Measurements from ENCODE around the gene ACSM6. TPM values are rescaled to one million over a fixed set of nuclear protein-coding genes. Genes with fewer than 3 reads are reported as not detected.
"Not testable (repeated sequence)": the region's sequence is repeated elsewhere in the genome, so short reads cannot be mapped to it uniquely, and the experiment has no call there.

ACSM6 gene
- total RNA-seq, 1 experiment from 2014 or later, result not detected

DNA sequence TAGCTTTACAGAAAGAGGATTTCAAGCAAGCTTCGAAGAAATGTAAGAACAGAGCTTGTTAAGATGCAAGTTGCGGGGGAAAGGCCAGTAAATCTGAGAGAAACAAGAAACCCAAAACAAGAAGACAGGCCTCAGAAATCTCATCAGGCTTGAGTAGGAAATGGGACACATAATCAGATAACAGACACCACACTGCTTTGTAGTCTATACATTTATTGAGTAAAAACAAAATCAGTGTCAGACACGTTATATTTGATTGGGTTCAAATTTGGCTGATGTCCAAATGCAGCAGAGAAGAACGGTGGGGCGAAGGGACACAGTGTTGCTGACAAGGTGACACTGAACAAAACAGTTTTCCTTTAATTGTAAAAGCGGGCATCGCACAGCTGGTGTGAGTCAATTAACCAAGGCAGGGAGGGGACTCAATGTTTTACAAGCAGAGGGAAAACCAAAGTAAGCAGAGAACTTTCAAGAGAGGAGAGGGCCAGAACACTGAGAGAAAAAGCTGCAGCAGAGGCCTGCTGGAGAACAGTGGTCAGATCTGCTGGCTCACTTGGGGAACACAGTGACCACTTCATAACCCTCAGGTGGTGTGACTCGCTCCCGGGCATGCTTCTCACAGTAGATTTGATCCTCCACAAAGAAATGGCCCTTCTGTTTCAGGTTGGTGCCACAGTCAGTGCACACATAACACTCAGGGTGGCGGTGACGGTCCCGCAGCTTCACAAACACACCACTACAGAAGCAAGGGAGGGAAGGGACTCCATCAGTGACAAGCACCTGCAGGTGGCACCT, 43.5 kb downstream of the ACSM6 start:
- H3K4me3 Mint-ChIP-seq, result no peak overlapping the region
- ChIA-PET CTCF (interaction anchor here (0.8 to 1.2 kb wide), 3 partner anchors 9 to 137 kb away, joined by 3 to 5 read pairs (median 3); no protein-coding TSS in a partner anchor), POLR2A (no interaction called here)
- DNase-seq (ENCODE audit: low spot score) (no peak), ATAC-seq (no peak)
- H3K27me3 Mint-ChIP-seq (ENCODE audit: low read depth), result no peaks in the 10 kb centered on the region
- peaks cover 33% of the 10 kb centered on the region for H3K4me1 Mint-ChIP-seq
- peaks cover 73% of the 10 kb centered on the region for H3K36me3 Mint-ChIP-seq
- peak overlapping the region; percentile 93 for H3K27ac Mint-ChIP-seq
- TF ChIP-seq ZNF396 (CRISPR knock-in tag; IDR thresholded peaks at IDR 0.05; ENCODE audit: borderline replicate concordance) (no peak), TEAD1 (CRISPR knock-in tag; IDR thresholded peaks at IDR 0.05) (no peak), JUN (CRISPR knock-in tag; IDR thresholded peaks at IDR 0.05) (no peak), RELA (CRISPR knock-in tag; IDR thresholded peaks at IDR 0.05; ENCODE audit: borderline replicate concordance) (no peak), ESRRA (CRISPR knock-in tag; IDR thresholded peaks at IDR 0.05; ENCODE audit: borderline replicate concordance) (no peak), NFE2L1 (CRISPR knock-in tag; IDR thresholded peaks at IDR 0.05) (no peak), NR1H2 (CRISPR knock-in tag; IDR thresholded peaks at IDR 0.05) (no peak)
- TF ChIP-seq, protein P1, sequence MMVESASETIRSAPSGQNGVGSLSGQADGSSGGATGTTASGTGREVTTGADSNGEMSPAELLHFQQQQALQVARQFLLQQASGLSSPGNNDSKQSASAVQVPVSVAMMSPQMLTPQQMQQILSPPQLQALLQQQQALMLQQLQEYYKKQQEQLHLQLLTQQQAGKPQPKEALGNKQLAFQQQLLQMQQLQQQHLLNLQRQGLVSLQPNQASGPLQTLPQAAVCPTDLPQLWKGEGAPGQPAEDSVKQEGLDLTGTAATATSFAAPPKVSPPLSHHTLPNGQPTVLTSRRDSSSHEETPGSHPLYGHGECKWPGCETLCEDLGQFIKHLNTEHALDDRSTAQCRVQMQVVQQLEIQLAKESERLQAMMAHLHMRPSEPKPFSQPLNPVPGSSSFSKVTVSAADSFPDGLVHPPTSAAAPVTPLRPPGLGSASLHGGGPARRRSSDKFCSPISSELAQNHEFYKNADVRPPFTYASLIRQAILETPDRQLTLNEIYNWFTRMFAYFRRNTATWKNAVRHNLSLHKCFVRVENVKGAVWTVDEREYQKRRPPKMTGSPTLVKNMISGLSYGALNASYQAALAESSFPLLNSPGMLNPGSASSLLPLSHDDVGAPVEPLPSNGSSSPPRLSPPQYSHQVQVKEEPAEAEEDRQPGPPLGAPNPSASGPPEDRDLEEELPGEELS (CRISPR knock-in tag; IDR thresholded peaks at IDR 0.05), result no peak
- TF ChIP-seq, protein P2, sequence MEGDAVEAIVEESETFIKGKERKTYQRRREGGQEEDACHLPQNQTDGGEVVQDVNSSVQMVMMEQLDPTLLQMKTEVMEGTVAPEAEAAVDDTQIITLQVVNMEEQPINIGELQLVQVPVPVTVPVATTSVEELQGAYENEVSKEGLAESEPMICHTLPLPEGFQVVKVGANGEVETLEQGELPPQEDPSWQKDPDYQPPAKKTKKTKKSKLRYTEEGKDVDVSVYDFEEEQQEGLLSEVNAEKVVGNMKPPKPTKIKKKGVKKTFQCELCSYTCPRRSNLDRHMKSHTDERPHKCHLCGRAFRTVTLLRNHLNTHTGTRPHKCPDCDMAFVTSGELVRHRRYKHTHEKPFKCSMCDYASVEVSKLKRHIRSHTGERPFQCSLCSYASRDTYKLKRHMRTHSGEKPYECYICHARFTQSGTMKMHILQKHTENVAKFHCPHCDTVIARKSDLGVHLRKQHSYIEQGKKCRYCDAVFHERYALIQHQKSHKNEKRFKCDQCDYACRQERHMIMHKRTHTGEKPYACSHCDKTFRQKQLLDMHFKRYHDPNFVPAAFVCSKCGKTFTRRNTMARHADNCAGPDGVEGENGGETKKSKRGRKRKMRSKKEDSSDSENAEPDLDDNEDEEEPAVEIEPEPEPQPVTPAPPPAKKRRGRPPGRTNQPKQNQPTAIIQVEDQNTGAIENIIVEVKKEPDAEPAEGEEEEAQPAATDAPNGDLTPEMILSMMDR (IDR thresholded peaks at IDR 0.05), result no peak
- TF ChIP-seq, protein P3, sequence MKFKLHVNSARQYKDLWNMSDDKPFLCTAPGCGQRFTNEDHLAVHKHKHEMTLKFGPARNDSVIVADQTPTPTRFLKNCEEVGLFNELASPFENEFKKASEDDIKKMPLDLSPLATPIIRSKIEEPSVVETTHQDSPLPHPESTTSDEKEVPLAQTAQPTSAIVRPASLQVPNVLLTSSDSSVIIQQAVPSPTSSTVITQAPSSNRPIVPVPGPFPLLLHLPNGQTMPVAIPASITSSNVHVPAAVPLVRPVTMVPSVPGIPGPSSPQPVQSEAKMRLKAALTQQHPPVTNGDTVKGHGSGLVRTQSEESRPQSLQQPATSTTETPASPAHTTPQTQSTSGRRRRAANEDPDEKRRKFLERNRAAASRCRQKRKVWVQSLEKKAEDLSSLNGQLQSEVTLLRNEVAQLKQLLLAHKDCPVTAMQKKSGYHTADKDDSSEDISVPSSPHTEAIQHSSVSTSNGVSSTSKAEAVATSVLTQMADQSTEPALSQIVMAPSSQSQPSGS (CRISPR knock-in tag; IDR thresholded peaks at IDR 0.05; ENCODE audit: borderline replicate concordance, low read depth), result no peak
- TF ChIP-seq, protein P4, sequence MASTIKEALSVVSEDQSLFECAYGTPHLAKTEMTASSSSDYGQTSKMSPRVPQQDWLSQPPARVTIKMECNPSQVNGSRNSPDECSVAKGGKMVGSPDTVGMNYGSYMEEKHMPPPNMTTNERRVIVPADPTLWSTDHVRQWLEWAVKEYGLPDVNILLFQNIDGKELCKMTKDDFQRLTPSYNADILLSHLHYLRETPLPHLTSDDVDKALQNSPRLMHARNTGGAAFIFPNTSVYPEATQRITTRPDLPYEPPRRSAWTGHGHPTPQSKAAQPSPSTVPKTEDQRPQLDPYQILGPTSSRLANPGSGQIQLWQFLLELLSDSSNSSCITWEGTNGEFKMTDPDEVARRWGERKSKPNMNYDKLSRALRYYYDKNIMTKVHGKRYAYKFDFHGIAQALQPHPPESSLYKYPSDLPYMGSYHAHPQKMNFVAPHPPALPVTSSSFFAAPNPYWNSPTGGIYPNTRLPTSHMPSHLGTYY (CRISPR knock-in tag; IDR thresholded peaks at IDR 0.05), result no peak
- TF ChIP-seq, protein P5, sequence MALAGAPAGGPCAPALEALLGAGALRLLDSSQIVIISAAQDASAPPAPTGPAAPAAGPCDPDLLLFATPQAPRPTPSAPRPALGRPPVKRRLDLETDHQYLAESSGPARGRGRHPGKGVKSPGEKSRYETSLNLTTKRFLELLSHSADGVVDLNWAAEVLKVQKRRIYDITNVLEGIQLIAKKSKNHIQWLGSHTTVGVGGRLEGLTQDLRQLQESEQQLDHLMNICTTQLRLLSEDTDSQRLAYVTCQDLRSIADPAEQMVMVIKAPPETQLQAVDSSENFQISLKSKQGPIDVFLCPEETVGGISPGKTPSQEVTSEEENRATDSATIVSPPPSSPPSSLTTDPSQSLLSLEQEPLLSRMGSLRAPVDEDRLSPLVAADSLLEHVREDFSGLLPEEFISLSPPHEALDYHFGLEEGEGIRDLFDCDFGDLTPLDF (CRISPR knock-in tag; IDR thresholded peaks at IDR 0.05), result no peak
- TF ChIP-seq, protein P6, sequence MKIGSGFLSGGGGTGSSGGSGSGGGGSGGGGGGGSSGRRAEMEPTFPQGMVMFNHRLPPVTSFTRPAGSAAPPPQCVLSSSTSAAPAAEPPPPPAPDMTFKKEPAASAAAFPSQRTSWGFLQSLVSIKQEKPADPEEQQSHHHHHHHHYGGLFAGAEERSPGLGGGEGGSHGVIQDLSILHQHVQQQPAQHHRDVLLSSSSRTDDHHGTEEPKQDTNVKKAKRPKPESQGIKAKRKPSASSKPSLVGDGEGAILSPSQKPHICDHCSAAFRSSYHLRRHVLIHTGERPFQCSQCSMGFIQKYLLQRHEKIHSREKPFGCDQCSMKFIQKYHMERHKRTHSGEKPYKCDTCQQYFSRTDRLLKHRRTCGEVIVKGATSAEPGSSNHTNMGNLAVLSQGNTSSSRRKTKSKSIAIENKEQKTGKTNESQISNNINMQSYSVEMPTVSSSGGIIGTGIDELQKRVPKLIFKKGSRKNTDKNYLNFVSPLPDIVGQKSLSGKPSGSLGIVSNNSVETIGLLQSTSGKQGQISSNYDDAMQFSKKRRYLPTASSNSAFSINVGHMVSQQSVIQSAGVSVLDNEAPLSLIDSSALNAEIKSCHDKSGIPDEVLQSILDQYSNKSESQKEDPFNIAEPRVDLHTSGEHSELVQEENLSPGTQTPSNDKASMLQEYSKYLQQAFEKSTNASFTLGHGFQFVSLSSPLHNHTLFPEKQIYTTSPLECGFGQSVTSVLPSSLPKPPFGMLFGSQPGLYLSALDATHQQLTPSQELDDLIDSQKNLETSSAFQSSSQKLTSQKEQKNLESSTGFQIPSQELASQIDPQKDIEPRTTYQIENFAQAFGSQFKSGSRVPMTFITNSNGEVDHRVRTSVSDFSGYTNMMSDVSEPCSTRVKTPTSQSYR (CRISPR knock-in tag; IDR thresholded peaks at IDR 0.05), result no peak
- TF ChIP-seq, protein P7, sequence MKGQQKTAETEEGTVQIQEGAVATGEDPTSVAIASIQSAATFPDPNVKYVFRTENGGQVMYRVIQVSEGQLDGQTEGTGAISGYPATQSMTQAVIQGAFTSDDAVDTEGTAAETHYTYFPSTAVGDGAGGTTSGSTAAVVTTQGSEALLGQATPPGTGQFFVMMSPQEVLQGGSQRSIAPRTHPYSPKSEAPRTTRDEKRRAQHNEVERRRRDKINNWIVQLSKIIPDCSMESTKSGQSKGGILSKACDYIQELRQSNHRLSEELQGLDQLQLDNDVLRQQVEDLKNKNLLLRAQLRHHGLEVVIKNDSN (CRISPR knock-in tag; IDR thresholded peaks at IDR 0.05), result no peak
- H3K9me3 Mint-ChIP-seq, result peaks cover 18% of the 10 kb centered on the region

DNA sequence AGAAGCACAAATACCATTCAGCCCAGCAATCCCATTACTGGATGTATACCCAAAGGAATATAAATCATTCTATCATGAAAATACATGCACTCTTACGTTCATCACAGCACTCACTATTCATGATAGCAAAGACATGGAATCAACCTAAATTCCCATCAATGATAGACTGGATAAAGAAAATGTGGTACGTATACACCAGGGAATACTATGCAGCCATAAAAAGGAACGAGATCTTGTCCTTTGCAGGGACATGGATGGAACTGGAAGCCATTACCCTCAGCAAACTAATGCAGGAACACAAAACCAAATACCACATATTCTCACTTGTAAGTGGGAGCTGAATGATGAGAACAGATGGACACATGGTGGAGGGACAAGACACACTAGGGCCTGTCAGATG, 46.1 kb downstream of the ACSM6 start:
- CTCF ChIA-PET, result interaction anchor here (0.9 to 2.0 kb wide), 2 partner anchors 39 to 56 kb away, joined by 3 to 6 read pairs; no protein-coding TSS in a partner anchor
- DNase-seq (ENCODE audit: low spot score); H3K27ac Mint-ChIP-seq; H3K9me3 Mint-ChIP-seq; POLR2A ChIA-PET; H3K4me3 Mint-ChIP-seq; ATAC-seq; H3K27me3 Mint-ChIP-seq (ENCODE audit: low read depth): not testable (repeated sequence)
- H3K4me1 Mint-ChIP-seq, result peaks cover 34% of the 10 kb centered on the region
- H3K36me3 Mint-ChIP-seq, result peaks cover 69% of the 10 kb centered on the region

Measured in WTC11 (cell line).